Gastroesophageal sphincter (tissue), 3 donors: ENCODE measurements around the gene NECAP2.

Source experiments
- CTCF ChIP-seq, 4 experiments: fragments of 200-600 bp in 2 of 4; fragments of 450-650 bp in 2 of 4; sonication (generic) in 1 of 4; IDR thresholded peaks; one replicate each; pipeline ENCODE4 v1.5.1; 2017 to 2019; ENCODE audit warnings: antibody characterized with exemption in 4 of 4, mild to moderate bottlenecking in 2 of 4, moderate library complexity in 2 of 4
- POLR2A ChIP-seq, 2 donors: fragments of 450-650 bp; IDR thresholded peaks; one replicate each; pipeline ENCODE4 v1.6.1; 2017; ENCODE audit warnings: antibody characterized with exemption in 2 of 2, mild to moderate bottlenecking in 2 of 2, moderate library complexity in 1 of 2
- POLR2AphosphoS5 ChIP-seq: sonication (generic); formaldehyde crosslinking; IDR thresholded peaks from one replicate; pipeline ENCODE4 v1.6.1; 2017; ENCODE audit warnings: antibody characterized with exemption

- TF ChIP-seq POLR2A (IDR thresholded peaks at IDR 0.05) (no peak), CTCF (IDR thresholded peaks at IDR 0.05) (no peak), POLR2AphosphoS5 (no peak)
Measured at GRCh38 chr1:16442941-16443340, 2.4 kb downstream of the NECAP2 start.
